ENCODE data around the gene C14orf119.

The C14orf119 gene

GRCh38 chr14:23062002-23062401, 33.3 kb upstream of the C14orf119 start:
- DNase-seq, result no peak

DNA sequence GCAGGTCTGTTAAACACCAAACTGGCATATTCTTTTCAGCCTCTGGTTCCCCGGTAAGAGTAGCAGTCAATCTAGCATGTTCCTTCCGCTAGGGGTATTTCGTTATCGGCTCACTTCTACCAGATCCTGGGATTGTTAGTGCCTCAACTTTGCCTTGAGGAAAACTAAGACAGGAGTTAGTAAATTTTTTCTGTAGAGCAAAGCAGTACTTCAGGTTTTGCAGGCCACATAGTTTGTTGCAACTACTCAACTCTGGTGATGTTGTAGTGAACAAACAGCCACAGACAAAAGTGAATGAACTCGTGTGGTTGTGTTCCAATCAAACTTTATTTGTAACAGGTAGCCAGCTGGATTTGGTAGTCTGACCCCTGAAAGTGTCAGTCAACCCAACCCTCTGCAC, 31.7 kb upstream of the C14orf119 start:
- DNase-seq, result no peak

DNA sequence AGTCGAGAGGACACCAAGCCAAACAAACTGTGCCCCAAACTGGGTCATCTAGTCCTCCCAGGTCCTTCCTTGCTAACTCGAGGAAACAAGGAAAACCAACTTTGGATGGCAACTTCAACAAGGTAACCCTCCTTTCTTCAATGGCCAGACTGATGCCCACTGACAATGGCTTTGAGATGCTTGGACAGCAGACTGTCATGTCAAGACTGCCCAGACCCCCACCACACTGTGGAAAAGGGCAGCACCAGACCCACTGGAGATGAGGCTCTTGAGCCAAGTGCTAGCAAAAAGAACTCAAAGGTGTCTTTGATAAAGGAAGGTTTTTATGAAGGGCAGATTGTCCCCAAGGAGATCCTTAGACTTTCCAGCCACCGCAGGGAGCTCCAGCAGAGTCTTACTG, 28.9 kb upstream of the C14orf119 start:
- DNase-seq, result no peak

- no peak for DNase-seq
Observed at GRCh38 chr14:23066855-23067744, 28.2 kb upstream of the C14orf119 start.

GRCh38 chr14:23067847-23068788, 27.2 kb upstream of the C14orf119 start:
- no peak for DNase-seq

GRCh38 chr14:23068789-23069412, 26.4 kb upstream of the C14orf119 start:
- DNase-seq, result no peak

- DNase-seq, result no peak
Observed at GRCh38 chr14:23069413-23069806, 25.9 kb upstream of the C14orf119 start.

GRCh38 chr14:23070262-23071129, 24.8 kb upstream of the C14orf119 start:
- no peak for DNase-seq

GRCh38 chr14:23071244-23071920, 23.9 kb upstream of the C14orf119 start:
- DNase-seq, result no peak

DNA sequence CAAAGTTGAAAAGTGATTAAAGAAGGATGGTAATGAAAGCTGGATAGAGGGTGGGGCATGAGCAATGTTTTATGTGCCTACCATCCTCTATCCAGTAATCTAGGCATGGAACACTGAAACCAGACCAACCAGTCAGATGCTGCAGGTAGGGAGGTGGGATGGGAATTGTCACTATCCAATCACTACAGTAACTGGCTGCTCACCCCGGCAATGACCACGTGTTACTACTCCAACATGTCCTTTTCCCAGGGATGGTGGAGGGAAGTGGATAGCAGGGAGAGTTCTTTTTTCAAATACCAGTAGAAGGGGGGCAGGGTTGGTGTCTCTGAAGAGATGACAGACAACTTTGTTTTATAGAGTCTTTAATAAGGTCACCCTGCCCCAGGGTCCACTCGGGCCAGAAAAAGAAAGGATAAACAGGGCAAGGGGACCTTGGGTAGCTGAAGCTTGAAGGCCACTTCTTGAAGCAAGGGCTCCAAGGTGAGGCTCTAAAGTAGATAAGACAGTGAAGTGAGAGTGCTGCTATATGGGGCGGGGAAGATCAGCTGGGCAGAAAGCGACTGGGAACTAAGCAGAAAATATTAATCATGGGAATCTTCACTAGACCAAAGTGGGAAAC, 23.3 kb upstream of the C14orf119 start:
- DNase-seq, result no peak

GRCh38 chr14:23074906-23075305, 20.4 kb upstream of the C14orf119 start:
- no peak for DNase-seq

GRCh38 chr14:23076785-23077408, 18.4 kb upstream of the C14orf119 start:
- DNase-seq, result no peak

GRCh38 chr14:23077962-23078361, 17.3 kb upstream of the C14orf119 start:
- DNase-seq, result no peak

- DNase-seq, result no peak
Observed at GRCh38 chr14:23078692-23079116, 16.6 kb upstream of the C14orf119 start.

DNA sequence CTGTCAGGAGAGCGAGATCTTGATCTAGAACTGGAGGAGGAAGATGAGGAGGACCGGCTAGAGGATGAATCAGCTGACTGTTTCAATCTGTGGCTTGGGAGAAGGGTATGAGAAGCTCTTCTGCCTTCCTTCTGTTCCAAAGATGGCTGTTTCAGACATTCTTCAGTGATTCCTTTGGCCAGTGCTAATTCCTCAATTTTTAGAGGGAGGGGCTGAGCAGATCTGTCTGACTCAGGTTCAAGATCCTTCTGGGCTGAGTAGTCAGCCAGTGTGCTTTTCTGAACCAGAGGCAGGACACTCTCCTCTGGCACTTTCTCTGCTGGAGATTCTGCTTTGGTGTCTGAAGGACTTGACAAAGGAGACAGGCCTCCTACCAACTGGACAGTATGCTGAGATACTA, 15.6 kb upstream of the C14orf119 start:
- DNase-seq, result no peak

- no peak for DNase-seq
Observed at GRCh38 chr14:23080474-23080873, 14.8 kb upstream of the C14orf119 start.

- no peak for DNase-seq
Observed at GRCh38 chr14:23085458-23085857, 9.8 kb upstream of the C14orf119 start.

GRCh38 chr14:23086565-23086964, 8.7 kb upstream of the C14orf119 start:
- DNase-seq, result no peak

GRCh38 chr14:23089498-23090253, 5.6 kb upstream of the C14orf119 start:
- no peak for DNase-seq

DNA sequence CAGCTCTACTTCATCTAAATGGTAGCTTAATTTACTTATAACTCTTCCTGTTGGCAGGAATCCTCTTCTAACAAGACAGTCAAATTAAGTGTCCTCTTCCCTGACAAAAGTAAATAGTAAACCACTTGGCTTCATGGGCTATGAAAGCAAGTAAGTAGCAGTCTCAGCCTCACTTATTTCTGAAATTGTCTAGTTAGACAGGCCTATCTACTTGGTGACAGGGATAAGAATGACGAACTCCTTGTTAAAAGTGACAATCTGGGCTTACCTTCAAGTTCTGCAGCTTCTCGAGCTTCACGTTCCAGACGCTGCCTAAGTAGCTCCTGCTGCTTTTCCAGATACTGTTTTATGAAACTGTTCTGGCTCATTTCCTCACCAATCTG, 5.1 kb upstream of the C14orf119 start:
- no peak for DNase-seq

Data from amniotic stem cell (primary cell).